NT2/D1 (cell line): ENCODE results near the gene MRPL18.
"Not testable (repeated sequence)": the region's sequence is repeated elsewhere in the genome, so short reads cannot be mapped to it uniquely, and the experiment has no call there.

ENCODE experiments used
- DNase-seq: peaks from one replicate; pipeline ENCODE4 v3.0.0-alpha.2; 2011; ENCODE audit warnings: low read depth, low spot score
- H3K27me3 ChIP-seq: 2 replicates; pipeline ENCODE4 v1.6.0; 2011; ENCODE audit warnings: mild to moderate bottlenecking; ENCODE audit not compliant: insufficient read length, insufficient read depth
- H3K36me3 ChIP-seq: 2 replicates; pipeline ENCODE4 v1.6.1; 2011; ENCODE audit warnings: mild to moderate bottlenecking, low read length, mixed read lengths; ENCODE audit not compliant: insufficient read depth, insufficient read length
- H3K4me1 ChIP-seq: 2 replicates; pipeline ENCODE4 v1.5.1; 2011; ENCODE audit not compliant: insufficient read depth, insufficient read length
- H3K4me3 ChIP-seq: 2 replicates; pipeline ENCODE4 v1.5.1; 2011; ENCODE audit warnings: low read depth; ENCODE audit not compliant: insufficient read length
- H3K9ac ChIP-seq: 2 replicates; pipeline ENCODE4 v1.6.0; 2011; ENCODE audit warnings: low read depth; ENCODE audit not compliant: insufficient read length
- H3K9me3 ChIP-seq: 2 replicates; pipeline ENCODE4 v1.5.1; 2011; ENCODE audit warnings: mild to moderate bottlenecking, low read length; ENCODE audit not compliant: insufficient read depth
- SUZ12 ChIP-seq: IDR thresholded peaks from 2 replicates; pipeline ENCODE4 v1.6.1; 2011; ENCODE audit not compliant: insufficient read length, insufficient read depth; ENCODE audit errors: extremely low read depth
- YY1 ChIP-seq: IDR thresholded peaks from 2 replicates; pipeline ENCODE4 v1.6.1; 2011; ENCODE audit not compliant: insufficient read length, insufficient read depth
- ZNF274 ChIP-seq: IDR thresholded peaks from 2 replicates; pipeline ENCODE4 v1.6.1; 2011; ENCODE audit warnings: mild to moderate bottlenecking, low read depth, low read length

The MRPL18 gene

GRCh38 chr6:159790956-159791598 lies 810 bp downstream of the MRPL18 start:
- Histone ChIP-seq H3K9me3 (no peaks in the 10 kb centered on the region), H3K4me3 (peak overlapping the region; percentile 94), H3K9ac (peak overlapping the region; percentile 99), H3K27me3 (no peaks in the 10 kb centered on the region), H3K4me1 (no peaks in the 10 kb centered on the region), H3K36me3 (peaks cover 65% of the 10 kb centered on the region)
- TF ChIP-seq SUZ12 (no peak), ZNF274 (no peak), YY1 (no peak)
- no peak for DNase-seq

GRCh38 chr6:159794976-159795375 lies 4.7 kb downstream of the MRPL18 start:
- not testable (repeated sequence) for DNase-seq, H3K4me3 ChIP-seq, H3K9me3 ChIP-seq, H3K27me3 ChIP-seq, H3K4me1 ChIP-seq, H3K9ac ChIP-seq
- peaks cover 75% of the 10 kb centered on the region for H3K36me3 ChIP-seq

GRCh38 chr6:159797554-159797953 lies 7.3 kb downstream of the MRPL18 start:
- no peaks in the 10 kb centered on the region for H3K27me3 ChIP-seq
- TF ChIP-seq YY1 (no peak), ZNF274 (no peak)
- H3K36me3 ChIP-seq = peaks cover 59% of the 10 kb centered on the region
- no peak for DNase-seq
- H3K9me3 ChIP-seq = no peaks in the 10 kb centered on the region
- H3K4me3 ChIP-seq = no peak overlapping the region
- no peaks in the 10 kb centered on the region for H3K4me1 ChIP-seq
- H3K9ac ChIP-seq = no peak overlapping the region

- TF ChIP-seq YY1 (no peak), SUZ12 (no peak), ZNF274 (no peak)
These were observed 10.0 kb downstream of the MRPL18 start, which contains the start of gene PNLDC1 for GRCh38 chr6:159800141-159800865. Gene PNLDC1 (plus strand): TSS chr6:159800276. CDS start chr6:159800308, 32 bp downstream.

GRCh38 chr6:159801935-159802334 lies 11.7 kb downstream of the MRPL18 start:
- H3K27me3 ChIP-seq = no peaks in the 10 kb centered on the region
- H3K9ac ChIP-seq = no peak overlapping the region
- no peak overlapping the region for H3K4me3 ChIP-seq
- no peaks in the 10 kb centered on the region for H3K4me1 ChIP-seq
- H3K36me3 ChIP-seq = peaks cover 30% of the 10 kb centered on the region
- no peaks in the 10 kb centered on the region for H3K9me3 ChIP-seq
- no peak for TF ChIP-seq SUZ12
- no peak for TF ChIP-seq ZNF274
- TF ChIP-seq YY1 = no peak
- no peak for DNase-seq

More at GRCh38 chr6:159800141-159800865, 10.0 kb downstream of the MRPL18 start, which contains the start of gene PNLDC1:
- no peaks in the 10 kb centered on the region for H3K4me1 ChIP-seq
- no peak within 1 kb of the TSS for H3K4me3 ChIP-seq
- DNase-seq = no peak
- no peaks in the 10 kb centered on the region for H3K9me3 ChIP-seq
- H3K9ac ChIP-seq = no peak within 1 kb of the TSS
- peaks cover 43% of the 10 kb centered on the region for H3K36me3 ChIP-seq
- no peaks in the 10 kb centered on the region for H3K27me3 ChIP-seq

GRCh38 chr6:159804504-159804903 lies 14.2 kb downstream of the MRPL18 start:
- Histone ChIP-seq H3K27me3 (no peaks in the 10 kb centered on the region), H3K4me3 (no peak overlapping the region), H3K4me1 (no peaks in the 10 kb centered on the region), H3K36me3 (peaks cover 7% of the 10 kb centered on the region), H3K9me3 (no peaks in the 10 kb centered on the region), H3K9ac (no peak overlapping the region)
- DNase-seq = no peak
- TF ChIP-seq SUZ12 (no peak), YY1 (no peak), ZNF274 (no peak)

GRCh38 chr6:159805440-159806020 lies 15.3 kb downstream of the MRPL18 start:
- H3K27me3 ChIP-seq = no peaks in the 10 kb centered on the region
- no peak for DNase-seq
- TF ChIP-seq ZNF274 (no peak), YY1 (no peak), SUZ12 (no peak)
- H3K36me3 ChIP-seq = no peaks in the 10 kb centered on the region
- H3K9me3 ChIP-seq = no peaks in the 10 kb centered on the region
- H3K4me3 ChIP-seq = no peak overlapping the region
- H3K4me1 ChIP-seq = no peaks in the 10 kb centered on the region
- H3K9ac ChIP-seq = no peak overlapping the region

- Histone ChIP-seq H3K27me3 (no peaks in the 10 kb centered on the region), H3K36me3 (no peaks in the 10 kb centered on the region), H3K4me1 (no peaks in the 10 kb centered on the region), H3K9ac (no peak overlapping the region), H3K9me3 (no peaks in the 10 kb centered on the region), H3K4me3 (no peak overlapping the region)
- no peak for DNase-seq
- TF ChIP-seq ZNF274 (no peak), SUZ12 (no peak), YY1 (no peak)
These were observed 15.8 kb downstream of the MRPL18 start for GRCh38 chr6:159806021-159806458.
